Heart left ventricle (tissue), 13 donors: Measurements from ENCODE around the gene THSD1.

Experiments
- CTCF ChIP-seq, 12 donors: fragments of 200-600 bp; sonication (generic) in 4 of 12; IDR thresholded peaks; one replicate each; pipeline versions ENCODE4 v1.5.0 to v1.8.0; 2018 to 2022; ENCODE audit warnings: antibody characterized with exemption in 12 of 12, mild to moderate bottlenecking in 5 of 12
- POLR2A ChIP-seq, 2 donors: fragments of 450-650 bp; IDR thresholded peaks; one replicate each; pipeline ENCODE4 v1.6.1; 2017; ENCODE audit warnings: antibody characterized with exemption in 2 of 2, mild to moderate bottlenecking in 2 of 2, moderate library complexity in 2 of 2
- donor health status: ischemic (EF 13 %, LVEDD 7.1; RV severe dilation, severe dysfunction).
- donor health status: DM: no; HTN: yes; CAD: no.
- donor health status: DM: no; HTN: no; CAD: no.
- donor health status: ischemic (EF 25% LVEDD 6.9; RV normal size, moderate dysfunction).
- donor health status: ischemic (EF 25% LVEDD 5.7; RV mildly dilated, moderate dysfunction).
- donor health status: ischemic (EF 35%, LVEDD 5.7; RV mildly dilated, moderate dysfunction).
- donor health status: nonischemic (EF 11% LVEDD 7.7; RV severe dilation, severe dysfunction).
- donor health status: DM: yes; HTN: yes; CAD: no.
- donor health status: PGD.
- donor health status: ischemic (EF 29% LVEDD 5.4; RV normal size, mild dysfunction).
- donor health status: nonischemic (EF 23%, LVEDD 6.1; RV moderate dilation, normal function).

DNA sequence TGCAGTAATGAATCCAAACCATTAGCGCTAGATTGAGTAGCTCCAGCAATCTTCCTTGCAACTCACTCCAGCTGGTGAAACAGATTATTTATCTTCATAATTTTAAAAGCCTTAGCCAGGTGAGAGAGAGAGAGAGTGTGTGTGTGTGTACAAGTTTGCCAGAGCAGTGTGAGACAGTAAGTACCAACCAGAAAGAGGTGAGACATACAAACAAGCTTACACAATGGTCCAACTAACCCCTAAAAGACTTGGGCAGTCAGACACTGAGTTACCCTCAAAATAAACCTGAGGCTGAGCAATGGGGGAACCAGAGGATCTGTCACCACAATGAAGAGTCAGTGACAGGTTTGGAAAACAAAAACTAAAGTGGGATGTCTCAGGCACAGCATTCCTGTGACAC lies 8.1 kb upstream of the THSD1 start:
- no peak for TF ChIP-seq CTCF (IDR thresholded peaks at IDR 0.05)
- no peak for TF ChIP-seq POLR2A (IDR thresholded peaks at IDR 0.05)
